ENCODE data around the gene PDE2A.

DNA sequence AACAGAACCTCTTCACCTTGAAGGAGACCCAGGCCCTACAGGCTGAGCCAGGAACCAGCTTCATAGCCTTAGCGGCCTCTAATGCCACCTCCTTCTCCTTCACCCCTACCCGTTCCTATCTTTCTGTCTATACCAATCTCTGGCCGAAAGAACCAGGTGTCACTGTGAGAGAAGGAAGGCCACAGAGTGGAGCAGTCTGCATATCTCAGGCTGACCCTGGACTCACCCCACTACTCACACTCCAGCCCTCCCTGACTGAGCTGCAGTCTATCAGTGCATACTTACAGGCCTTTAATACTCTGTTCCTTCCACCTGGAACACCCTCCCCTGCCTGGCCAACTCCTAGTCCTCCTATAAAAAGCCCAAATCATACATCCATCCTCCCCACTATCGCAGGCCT lies 45.3 kb upstream of the PDE2A start:
- TF ChIP-seq, protein P1, sequence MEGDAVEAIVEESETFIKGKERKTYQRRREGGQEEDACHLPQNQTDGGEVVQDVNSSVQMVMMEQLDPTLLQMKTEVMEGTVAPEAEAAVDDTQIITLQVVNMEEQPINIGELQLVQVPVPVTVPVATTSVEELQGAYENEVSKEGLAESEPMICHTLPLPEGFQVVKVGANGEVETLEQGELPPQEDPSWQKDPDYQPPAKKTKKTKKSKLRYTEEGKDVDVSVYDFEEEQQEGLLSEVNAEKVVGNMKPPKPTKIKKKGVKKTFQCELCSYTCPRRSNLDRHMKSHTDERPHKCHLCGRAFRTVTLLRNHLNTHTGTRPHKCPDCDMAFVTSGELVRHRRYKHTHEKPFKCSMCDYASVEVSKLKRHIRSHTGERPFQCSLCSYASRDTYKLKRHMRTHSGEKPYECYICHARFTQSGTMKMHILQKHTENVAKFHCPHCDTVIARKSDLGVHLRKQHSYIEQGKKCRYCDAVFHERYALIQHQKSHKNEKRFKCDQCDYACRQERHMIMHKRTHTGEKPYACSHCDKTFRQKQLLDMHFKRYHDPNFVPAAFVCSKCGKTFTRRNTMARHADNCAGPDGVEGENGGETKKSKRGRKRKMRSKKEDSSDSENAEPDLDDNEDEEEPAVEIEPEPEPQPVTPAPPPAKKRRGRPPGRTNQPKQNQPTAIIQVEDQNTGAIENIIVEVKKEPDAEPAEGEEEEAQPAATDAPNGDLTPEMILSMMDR (IDR thresholded peaks at IDR 0.05) = no peak
- TF ChIP-seq POLR2A (IDR thresholded peaks at IDR 0.05) = no peak
